ENCODE results near the gene IQCB1. TPM values are rescaled to one million over a fixed set of nuclear protein-coding genes. Genes with fewer than 3 reads are reported as not detected.
A peak's percentile ranks its signal among the peaks of the same experiment; 100 is the strongest.

Gene IQCB1, protein sequence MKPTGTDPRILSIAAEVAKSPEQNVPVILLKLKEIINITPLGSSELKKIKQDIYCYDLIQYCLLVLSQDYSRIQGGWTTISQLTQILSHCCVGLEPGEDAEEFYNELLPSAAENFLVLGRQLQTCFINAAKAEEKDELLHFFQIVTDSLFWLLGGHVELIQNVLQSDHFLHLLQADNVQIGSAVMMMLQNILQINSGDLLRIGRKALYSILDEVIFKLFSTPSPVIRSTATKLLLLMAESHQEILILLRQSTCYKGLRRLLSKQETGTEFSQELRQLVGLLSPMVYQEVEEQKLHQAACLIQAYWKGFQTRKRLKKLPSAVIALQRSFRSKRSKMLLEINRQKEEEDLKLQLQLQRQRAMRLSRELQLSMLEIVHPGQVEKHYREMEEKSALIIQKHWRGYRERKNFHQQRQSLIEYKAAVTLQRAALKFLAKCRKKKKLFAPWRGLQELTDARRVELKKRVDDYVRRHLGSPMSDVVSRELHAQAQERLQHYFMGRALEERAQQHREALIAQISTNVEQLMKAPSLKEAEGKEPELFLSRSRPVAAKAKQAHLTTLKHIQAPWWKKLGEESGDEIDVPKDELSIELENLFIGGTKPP
- total RNA-seq (2014; rRNA removed; shearing (Covaris generic)) (31.8 and 39.0 TPM in 2 replicates), polyA plus RNA-seq (2016; fragmentation: Nextera tagmentation; extraction: Ambion mirVana) (22.5 and 28.8 TPM in 2 replicates)
- long read RNA-seq, transcript IQCB1-201 (15 exons, 2,594 nt), result major isoform, 21 of 35 reads
- long read RNA-seq, partial matches to known transcripts, result 3 of 35 reads
- long read RNA-seq, other reads (novel, unspliced or antisense), result 6 of 35 reads

DNA sequence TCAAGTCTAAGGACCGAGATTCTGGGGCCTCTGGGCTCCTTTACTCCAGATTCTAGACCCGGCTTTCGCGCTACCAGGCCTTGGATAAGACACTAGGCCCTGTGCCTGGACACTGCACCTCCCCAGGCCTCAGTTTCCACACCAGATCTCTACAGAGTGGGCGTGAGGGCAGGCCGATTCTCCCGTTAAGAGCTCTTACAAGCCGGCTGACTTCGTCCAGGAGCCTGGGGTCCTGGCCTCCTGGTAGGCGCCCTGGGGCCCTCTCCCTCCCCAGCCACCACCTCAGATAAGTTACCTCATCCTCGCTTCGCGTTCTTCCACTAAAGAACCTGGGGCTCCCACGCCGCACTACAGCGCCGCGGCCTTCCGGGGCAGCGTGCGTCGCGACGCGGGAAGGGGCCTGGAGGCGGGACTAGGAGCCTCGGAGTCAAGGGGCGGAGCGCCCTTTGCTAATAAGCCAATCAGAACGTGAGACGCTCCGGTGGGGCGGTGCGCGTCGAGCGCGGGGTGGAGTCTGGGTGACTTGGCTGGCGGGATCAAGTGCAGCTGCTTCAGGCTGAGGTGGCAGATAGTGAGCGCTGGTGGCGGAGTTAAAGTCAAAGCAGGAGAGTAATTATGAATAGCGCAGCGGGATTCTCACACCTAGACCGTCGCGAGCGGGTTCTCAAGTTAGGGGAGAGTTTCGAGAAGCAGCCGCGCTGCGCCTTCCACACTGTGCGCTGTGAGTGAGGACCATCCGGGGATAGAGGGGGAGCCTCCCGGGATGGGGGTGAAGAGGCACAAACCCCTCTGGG is at the start of gene IQCB1, which contains the start of gene EAF2:
Gene IQCB1 (minus strand): TSS at position 390 of the 794 bp plus-strand sequence. CDS start 6,100 bp downstream, outside the sequence.
Gene EAF2 (plus strand): TSS at position 539 of the 794 bp plus-strand sequence. CDS start 77 bp downstream, at position 616.
- Mint-ChIP-seq H3K4me1 (peaks cover 12% of the 10 kb centered on the region; the same call in 2 of the 3 replicates), H3K27me3 (ENCODE audit: insufficient read depth, low read depth, poor library complexity) (no peaks in the 10 kb centered on the region), H3K27ac (peak within 1 kb of the TSS; percentile 80), H3K9me3 (no peaks in the 10 kb centered on the region; the same call in 2 of the 3 replicates), H3K4me3 (peak within 1 kb of the TSS; percentile 94), H3K36me3 (ENCODE audit: low read depth) (peaks cover 26% of the 10 kb centered on the region)
- Histone ChIP-seq H3K36me3 (ENCODE audit: insufficient read depth) (0 out of 2 replicates have a peak, but pooled peaks cover 4% of the 10 kb centered on the region), H3K79me2 (replicated peaks; ENCODE audit: insufficient read depth) (peaks cover 24% of the 10 kb centered on the region; the same call in 1 of the 2 replicates), H3K4me3 (peak within 1 kb of the TSS; percentile 90), H3K4me1 (ENCODE audit: insufficient read depth) (peaks cover 11% of the 10 kb centered on the region; the same call in 1 of the 2 replicates), H3F3A (replicated peaks; ENCODE audit: low read depth) (no peaks in the 10 kb centered on the region), H4K20me1 (replicated peaks; ENCODE audit: insufficient read depth) (no peaks in the 10 kb centered on the region), H2AFZ (peak within 1 kb of the TSS; percentile 99), H3K27me3 (ENCODE audit: insufficient read depth) (peaks cover 11% of the 10 kb centered on the region), H3K9me2 (ENCODE audit: insufficient read depth) (no peaks in the 10 kb centered on the region), H3K27ac (ENCODE audit: low read depth) (no peak within 1 kb of the TSS), H3K4me2 (peak within 1 kb of the TSS; percentile 85)
- DNase-seq (ENCODE audit: low spot score), result peak; percentile 98
- TF ChIP-seq CREB1 (CRISPR knock-in tag; IDR thresholded peaks at IDR 0.05; ENCODE audit: low read depth) (peak; percentile 64; the same call in 1 of the 2 replicates), ZNF114 (CRISPR knock-in tag; IDR thresholded peaks at IDR 0.05) (no peak), POLR2AphosphoS5 (IDR thresholded peaks at IDR 0.05; ENCODE audit: low read depth) (peak; percentile 91)
- TF ChIP-seq, protein P1, sequence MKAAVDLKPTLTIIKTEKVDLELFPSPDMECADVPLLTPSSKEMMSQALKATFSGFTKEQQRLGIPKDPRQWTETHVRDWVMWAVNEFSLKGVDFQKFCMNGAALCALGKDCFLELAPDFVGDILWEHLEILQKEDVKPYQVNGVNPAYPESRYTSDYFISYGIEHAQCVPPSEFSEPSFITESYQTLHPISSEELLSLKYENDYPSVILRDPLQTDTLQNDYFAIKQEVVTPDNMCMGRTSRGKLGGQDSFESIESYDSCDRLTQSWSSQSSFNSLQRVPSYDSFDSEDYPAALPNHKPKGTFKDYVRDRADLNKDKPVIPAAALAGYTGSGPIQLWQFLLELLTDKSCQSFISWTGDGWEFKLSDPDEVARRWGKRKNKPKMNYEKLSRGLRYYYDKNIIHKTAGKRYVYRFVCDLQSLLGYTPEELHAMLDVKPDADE (IDR thresholded peaks at IDR 0.05), result no peak
- peak; percentile 98 for ATAC-seq

DNA sequence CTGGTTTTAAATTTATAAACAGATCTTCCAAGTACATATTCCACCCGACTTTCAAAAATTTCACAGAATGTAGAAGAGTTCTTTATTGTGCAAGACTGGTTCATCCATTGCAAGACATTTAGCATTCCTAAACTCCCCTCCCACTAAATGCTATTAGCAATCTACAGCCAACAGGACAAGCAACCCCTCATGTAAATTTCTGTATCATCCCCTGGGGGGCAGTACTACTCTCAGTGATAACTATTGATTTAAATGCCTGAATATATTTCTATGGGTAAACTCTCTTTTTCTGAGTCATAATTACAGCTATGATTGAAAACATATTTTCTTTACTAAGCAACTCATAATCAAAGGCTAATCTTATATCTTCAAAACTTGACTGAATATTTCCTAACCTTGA is 48.6 kb upstream of the IQCB1 start:
- TF ChIP-seq, protein P2, sequence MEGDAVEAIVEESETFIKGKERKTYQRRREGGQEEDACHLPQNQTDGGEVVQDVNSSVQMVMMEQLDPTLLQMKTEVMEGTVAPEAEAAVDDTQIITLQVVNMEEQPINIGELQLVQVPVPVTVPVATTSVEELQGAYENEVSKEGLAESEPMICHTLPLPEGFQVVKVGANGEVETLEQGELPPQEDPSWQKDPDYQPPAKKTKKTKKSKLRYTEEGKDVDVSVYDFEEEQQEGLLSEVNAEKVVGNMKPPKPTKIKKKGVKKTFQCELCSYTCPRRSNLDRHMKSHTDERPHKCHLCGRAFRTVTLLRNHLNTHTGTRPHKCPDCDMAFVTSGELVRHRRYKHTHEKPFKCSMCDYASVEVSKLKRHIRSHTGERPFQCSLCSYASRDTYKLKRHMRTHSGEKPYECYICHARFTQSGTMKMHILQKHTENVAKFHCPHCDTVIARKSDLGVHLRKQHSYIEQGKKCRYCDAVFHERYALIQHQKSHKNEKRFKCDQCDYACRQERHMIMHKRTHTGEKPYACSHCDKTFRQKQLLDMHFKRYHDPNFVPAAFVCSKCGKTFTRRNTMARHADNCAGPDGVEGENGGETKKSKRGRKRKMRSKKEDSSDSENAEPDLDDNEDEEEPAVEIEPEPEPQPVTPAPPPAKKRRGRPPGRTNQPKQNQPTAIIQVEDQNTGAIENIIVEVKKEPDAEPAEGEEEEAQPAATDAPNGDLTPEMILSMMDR (conservative IDR thresholded peaks at IDR 0.05; ENCODE audit: low read depth in 2 of 2), result peak; percentile 56 to 73
- TF ChIP-seq STAT1 (IDR thresholded peaks at IDR 0.05; ENCODE audit: unreplicated experiment), result no peak
- Histone ChIP-seq H3K36me3 (ENCODE audit: insufficient read depth) (no peaks in the 10 kb centered on the region), H3K4me3 (no peak overlapping the region), H3K27me3 (ENCODE audit: insufficient read depth) (no peaks in the 10 kb centered on the region), H3K27ac (ENCODE audit: low read depth) (no peak overlapping the region), H3K4me2 (no peak overlapping the region), H4K20me1 (replicated peaks; ENCODE audit: insufficient read depth) (no peaks in the 10 kb centered on the region), H3K4me1 (ENCODE audit: insufficient read depth) (peaks cover 10% of the 10 kb centered on the region), H3K79me2 (replicated peaks; ENCODE audit: insufficient read depth) (no peaks in the 10 kb centered on the region), H3F3A (replicated peaks; ENCODE audit: low read depth) (no peaks in the 10 kb centered on the region), H2AFZ (no peak overlapping the region), H3K9me2 (ENCODE audit: insufficient read depth) (no peaks in the 10 kb centered on the region)
- H3K27ac Mint-ChIP-seq, result no peak overlapping the region; the same call in 1 of the 2 replicates
- H3K36me3 Mint-ChIP-seq (ENCODE audit: low read depth), result no peaks in the 10 kb centered on the region
- peak; percentile 77 for ATAC-seq
- no peaks in the 10 kb centered on the region for H3K9me3 Mint-ChIP-seq
- DNase-seq (ENCODE audit: low spot score), result peak; percentile 68
- peaks cover 11% of the 10 kb centered on the region for H3K4me1 Mint-ChIP-seq
- no peak overlapping the region for H3K4me3 Mint-ChIP-seq
- peaks cover 3% of the 10 kb centered on the region for H3K27me3 Mint-ChIP-seq (ENCODE audit: insufficient read depth, low read depth, poor library complexity)
